Measurements from ENCODE around the gene EIF2S1.
"Not testable (repeated sequence)": the region's sequence is repeated elsewhere in the genome, so short reads cannot be mapped to it uniquely, and the experiment has no call there.

Gene EIF2S1

DNA sequence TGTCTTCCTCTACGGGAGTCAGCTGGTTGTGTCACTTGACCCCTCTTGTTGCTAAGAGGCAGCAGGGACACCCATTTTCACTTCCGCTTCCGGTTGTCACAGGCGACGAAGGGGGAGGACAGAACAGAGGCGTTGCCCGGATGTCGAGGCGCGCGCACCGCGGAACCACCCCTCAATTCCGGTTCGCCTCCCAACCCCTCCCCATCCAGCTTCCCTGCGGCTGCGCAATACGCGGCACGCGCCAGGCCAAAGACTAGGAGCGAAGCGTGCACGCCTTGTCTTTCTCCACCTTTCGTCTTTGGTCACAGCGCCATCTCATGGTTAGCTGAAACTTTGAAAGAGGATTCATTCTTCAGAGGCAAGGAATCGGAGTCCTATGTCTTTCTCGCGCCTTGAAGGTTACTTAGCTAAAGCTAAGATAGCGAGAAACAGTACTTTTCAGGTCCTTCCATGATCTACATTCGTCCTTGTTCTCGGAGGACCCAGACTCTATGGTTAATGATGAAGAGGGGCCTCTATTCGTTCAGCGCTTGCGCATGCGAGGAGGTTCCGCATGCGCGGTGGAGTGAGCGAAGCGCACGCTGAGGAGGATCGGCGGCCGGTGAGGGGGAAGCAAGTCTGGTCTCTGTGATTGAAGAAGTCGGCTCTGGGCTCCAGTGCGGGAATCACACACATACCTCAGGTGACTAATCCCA, at the start of gene EIF2S1, which contains the start of gene ATP6V1D:
Gene EIF2S1, plus strand, starts transcription at position 554 of the 695 bp plus-strand sequence. CDS start 4,440 bp downstream, outside the sequence.
Gene ATP6V1D, minus strand, starts transcription at position 30 of the 695 bp plus-strand sequence. CDS start 106 bp downstream, outside the sequence.
- no peaks in the 10 kb centered on the region for H3K9me3 ChIP-seq (replicated peaks in 1 of 11)
- peaks cover 12 to 37% (median 26%) of the 10 kb centered on the region in 11 experiments; a peak in 20 of 22 replicates for H3K36me3 ChIP-seq
- no peaks in the 10 kb centered on the region for H3K27me3 ChIP-seq
- peak within 1 kb of the TSS; percentile 96 to 99 (median 99) for H3K27ac ChIP-seq
- no peak for TF ChIP-seq Cebpa-rat (IDR thresholded peaks at IDR 0.05)
- peak within 1 kb of the TSS; percentile 86 to 99 (median 92) for H3K4me2 ChIP-seq
- peaks cover 29 to 76% (median 61%) of the 10 kb centered on the region in 11 experiments; a peak in 20 of 22 replicates for H4K20me1 ChIP-seq
- peak within 1 kb of the TSS; percentile 80 to 94 (median 88) for H3K4me3 ChIP-seq
- peaks cover 36 to 66% (median 46%) of the 10 kb centered on the region in 10 experiments for H3K4me1 ChIP-seq
- H3K9ac ChIP-seq: peak within 1 kb of the TSS; percentile 93 to 99 (median 96)

DNA sequence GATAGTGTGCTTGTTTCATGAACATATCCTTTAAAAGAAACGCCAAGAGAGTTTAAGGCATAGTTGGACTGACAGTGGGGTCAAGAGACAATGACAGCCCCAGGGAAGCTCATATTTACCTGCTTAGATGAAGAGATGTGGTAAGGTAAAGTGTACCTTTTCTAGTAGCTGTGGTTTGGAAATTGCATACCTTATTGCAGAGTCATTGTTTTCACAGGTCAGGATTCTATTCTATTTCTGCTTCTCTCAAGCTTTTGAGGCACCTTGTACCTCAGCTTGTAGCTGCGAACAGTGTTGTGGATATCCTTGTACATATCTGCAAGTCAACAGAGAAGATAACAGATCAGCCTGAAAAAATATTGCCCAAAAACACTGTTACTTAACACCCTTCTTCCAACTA, 48.3 kb upstream of the EIF2S1 start:
- H3K4me3 ChIP-seq: no peak overlapping the region
- peaks cover 0 to 13% (median 0%) of the 10 kb centered on the region in 10 experiments; a peak in 3 of 20 replicates for H3K4me1 ChIP-seq
- TF ChIP-seq Cebpa-rat (IDR thresholded peaks at IDR 0.05): no peak
- H3K27ac ChIP-seq: no peak overlapping the region
- H4K20me1 ChIP-seq: no peaks in the 10 kb centered on the region
- H3K36me3 ChIP-seq: peaks cover 4 to 92% (median 34%) of the 10 kb centered on the region in 11 experiments; a peak in 19 of 22 replicates
- H3K9ac ChIP-seq: no peak overlapping the region
- H3K4me2 ChIP-seq: no peak overlapping the region
- no peaks in the 10 kb centered on the region for H3K27me3 ChIP-seq
- H3K9me3 ChIP-seq (replicated peaks in 1 of 11): no peaks in the 10 kb centered on the region

- Histone ChIP-seq H4K20me1 (no peaks in the 10 kb centered on the region), H3K27me3 (no peaks in the 10 kb centered on the region), H3K27ac (no peak overlapping the region), H3K4me2 (no peak overlapping the region), H3K9me3 (replicated peaks in 1 of 11) (no peaks in the 10 kb centered on the region), H3K4me3 (no peak overlapping the region), H3K4me1 (peaks cover 0 to 7% (median 0%) of the 10 kb centered on the region in 10 experiments; a peak in 3 of 20 replicates), H3K36me3 (peaks cover 4 to 90% (median 30%) of the 10 kb centered on the region in 11 experiments; a peak in 16 of 22 replicates), H3K9ac (no peak overlapping the region)
- TF ChIP-seq Cebpa-rat (IDR thresholded peaks at IDR 0.05): no peak
Observed at GRCh38 chr14:67313153-67313552, 47.0 kb upstream of the EIF2S1 start.

- Histone ChIP-seq H3K27ac (no peak overlapping the region), H3K36me3 (peaks cover 7 to 89% (median 39%) of the 10 kb centered on the region in 11 experiments; a peak in 20 of 22 replicates), H3K9ac (no peak overlapping the region), H4K20me1 (no peaks in the 10 kb centered on the region), H3K4me2 (no peak overlapping the region), H3K27me3 (no peaks in the 10 kb centered on the region), H3K4me1 (peaks cover 0 to 7% (median 0%) of the 10 kb centered on the region in 10 experiments; a peak in 3 of 20 replicates), H3K4me3 (no peak overlapping the region), H3K9me3 (replicated peaks in 1 of 11) (no peaks in the 10 kb centered on the region)
- no peak for TF ChIP-seq Cebpa-rat (IDR thresholded peaks at IDR 0.05)
Observed at GRCh38 chr14:67317822-67318221, 42.3 kb upstream of the EIF2S1 start.

- TF ChIP-seq Cebpa-rat (IDR thresholded peaks at IDR 0.05): no peak
- Histone ChIP-seq H3K9me3 (replicated peaks in 1 of 11) (no peaks in the 10 kb centered on the region), H3K4me3 (no peak overlapping the region), H4K20me1 (no peaks in the 10 kb centered on the region), H3K27ac (no peak overlapping the region), H3K9ac (no peak overlapping the region), H3K36me3 (peaks cover 13 to 87% (median 42%) of the 10 kb centered on the region in 11 experiments; a peak in 21 of 22 replicates), H3K4me2 (no peak overlapping the region), H3K4me1 (peaks cover 0 to 7% (median 0%) of the 10 kb centered on the region in 10 experiments; a peak in 3 of 20 replicates), H3K27me3 (no peaks in the 10 kb centered on the region)
Observed at GRCh38 chr14:67319142-67319541, 41.0 kb upstream of the EIF2S1 start.

DNA sequence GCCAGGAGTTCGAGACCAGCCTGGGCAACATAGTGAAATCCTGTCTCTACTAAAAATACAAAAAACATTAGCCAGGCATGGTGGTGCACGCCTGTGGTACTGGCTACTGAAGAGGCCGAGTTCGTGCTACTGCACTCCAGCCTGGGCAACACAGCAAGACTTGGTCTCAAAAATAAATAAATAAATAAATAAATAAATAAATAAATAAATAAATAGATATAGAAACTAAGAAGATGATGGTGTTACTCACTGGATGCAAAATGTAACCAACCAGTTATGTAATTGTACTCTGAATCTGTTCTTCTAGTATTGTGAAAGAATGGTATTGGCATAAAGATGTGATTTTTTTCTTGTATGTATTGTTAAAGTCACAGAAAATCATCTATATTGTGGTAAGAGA, 30.5 kb upstream of the EIF2S1 start:
- H3K4me1 ChIP-seq; H3K9ac ChIP-seq; H4K20me1 ChIP-seq; H3K27ac ChIP-seq; H3K27me3 ChIP-seq; H3K9me3 ChIP-seq (replicated peaks in 1 of 11); H3K4me2 ChIP-seq; H3K4me3 ChIP-seq: not testable (repeated sequence)
- peaks cover 51 to 82% (median 76%) of the 10 kb centered on the region in 11 experiments for H3K36me3 ChIP-seq

GRCh38 chr14:67331368-67332125, 28.6 kb upstream of the EIF2S1 start:
- H3K9ac ChIP-seq: no peak overlapping the region
- H3K9me3 ChIP-seq (replicated peaks in 1 of 11): no peaks in the 10 kb centered on the region
- H3K27ac ChIP-seq: no peak overlapping the region
- H4K20me1 ChIP-seq: no peaks in the 10 kb centered on the region
- no peak for TF ChIP-seq Cebpa-rat (IDR thresholded peaks at IDR 0.05)
- no peaks in the 10 kb centered on the region for H3K4me1 ChIP-seq
- H3K36me3 ChIP-seq: peaks cover 51 to 82% (median 79%) of the 10 kb centered on the region in 11 experiments
- H3K27me3 ChIP-seq: no peaks in the 10 kb centered on the region
- H3K4me2 ChIP-seq: no peak overlapping the region
- no peak overlapping the region for H3K4me3 ChIP-seq

GRCh38 chr14:67332468-67332867, 27.7 kb upstream of the EIF2S1 start:
- Histone ChIP-seq H3K9me3 (replicated peaks in 1 of 11) (no peaks in the 10 kb centered on the region), H3K27me3 (no peaks in the 10 kb centered on the region), H3K4me3 (no peak overlapping the region), H3K36me3 (peaks cover 54 to 84% (median 81%) of the 10 kb centered on the region in 11 experiments), H3K4me2 (no peak overlapping the region), H3K4me1 (no peaks in the 10 kb centered on the region), H3K27ac (no peak overlapping the region), H4K20me1 (no peaks in the 10 kb centered on the region), H3K9ac (no peak overlapping the region)
- TF ChIP-seq Cebpa-rat (IDR thresholded peaks at IDR 0.05): no peak

GRCh38 chr14:67335781-67336180, 24.3 kb upstream of the EIF2S1 start:
- no peaks in the 10 kb centered on the region; a peak in 1 of 22 replicates for H4K20me1 ChIP-seq
- H3K4me1 ChIP-seq: no peaks in the 10 kb centered on the region
- no peak for TF ChIP-seq Cebpa-rat (IDR thresholded peaks at IDR 0.05)
- no peaks in the 10 kb centered on the region for H3K27me3 ChIP-seq
- H3K9ac ChIP-seq: no peak overlapping the region
- H3K4me2 ChIP-seq: no peak overlapping the region
- peaks cover 78 to 99% (median 97%) of the 10 kb centered on the region in 11 experiments for H3K36me3 ChIP-seq
- H3K9me3 ChIP-seq (replicated peaks in 1 of 11): peaks cover 0 to 6% (median 4%) of the 10 kb centered on the region in 11 experiments; a peak in 8 of 22 replicates
- H3K27ac ChIP-seq: no peak overlapping the region
- no peak overlapping the region for H3K4me3 ChIP-seq

DNA sequence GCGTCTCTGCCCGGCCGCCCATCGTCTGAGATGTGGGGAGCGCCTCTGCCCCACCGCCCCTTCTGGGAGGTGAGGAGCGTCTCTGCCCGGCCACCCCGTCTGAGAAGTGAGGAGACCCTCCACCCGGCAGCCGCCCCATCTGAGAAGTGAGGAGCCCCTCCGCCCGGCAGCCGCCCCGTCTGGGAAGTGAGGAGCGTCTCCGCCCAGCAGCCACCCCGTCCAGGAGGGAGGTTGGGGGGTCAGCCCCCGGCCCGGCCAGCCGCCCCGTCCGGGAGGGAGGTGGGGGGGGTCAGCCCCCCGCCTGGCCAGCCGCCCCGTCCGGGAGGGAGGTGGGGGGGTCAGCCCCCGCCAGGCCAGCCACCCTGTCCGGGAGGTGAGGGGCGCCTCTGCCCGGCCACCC, 18.9 kb upstream of the EIF2S1 start:
- not testable (repeated sequence) for H3K27ac ChIP-seq, H4K20me1 ChIP-seq, H3K27me3 ChIP-seq, H3K9ac ChIP-seq, H3K4me2 ChIP-seq, H3K4me1 ChIP-seq, H3K4me3 ChIP-seq
- Histone ChIP-seq H3K36me3 (peaks cover 82 to 98% (median 89%) of the 10 kb centered on the region in 11 experiments), H3K9me3 (replicated peaks in 1 of 11) (peaks cover 0 to 14% (median 8%) of the 10 kb centered on the region in 11 experiments; a peak in 11 of 22 replicates)
